HEK293T (cell line): ENCODE results near the gene PDE8A.

Experiments used
- CTCF ChIA-PET: fragments of 350-600 bp; formaldehyde crosslinking; extraction: SDS; loops from one replicate; lab custom pipeline; 2021; ENCODE audit warnings: antibody characterized with exemption, inconsistent platforms; lab: Yijun Ruan, JAX
- POLR2A ChIA-PET: fragments of 350-600 bp; formaldehyde crosslinking; extraction: SDS; loops from one replicate; lab custom pipeline; 2020; ENCODE audit warnings: antibody characterized with exemption, inconsistent platforms; lab: Yijun Ruan, JAX
- DNase-seq: peaks from one replicate; pipeline ENCODE4 v3.0.0; 2012; ENCODE audit warnings: mixed read lengths; ENCODE audit errors: extremely low spot score
- ARNT ChIP-seq: fragments of 450-650 bp; IDR thresholded peaks from 2 replicates; pipeline ENCODE4 v1.6.1; 2017; ENCODE audit warnings: mild to moderate bottlenecking
- BHLHE40 ChIP-seq: fragments of 450-650 bp; IDR thresholded peaks from 2 replicates; pipeline ENCODE4 v1.6.1; 2016; ENCODE audit warnings: mild to moderate bottlenecking, moderate library complexity, borderline replicate concordance
- CTBP1 ChIP-seq: fragments of 450-650 bp; IDR thresholded peaks from 2 replicates; pipeline ENCODE4 v1.6.1; 2016; ENCODE audit warnings: borderline replicate concordance
- ELF4 ChIP-seq: fragments of 450-650 bp; IDR thresholded peaks from 2 replicates; pipeline ENCODE4 v1.6.1; 2017; ENCODE audit warnings: antibody characterized with exemption
- FOXA1 ChIP-seq: fragments of 450-650 bp; IDR thresholded peaks from 2 replicates; pipeline ENCODE4 v1.6.1; 2016; ENCODE audit warnings: mild to moderate bottlenecking
- FOXK2 ChIP-seq: fragments of 450-650 bp; IDR thresholded peaks from 2 replicates; pipeline ENCODE4 v1.6.1; 2016; ENCODE audit warnings: mild to moderate bottlenecking
- FOXM1 ChIP-seq: fragments of 450-650 bp; IDR thresholded peaks from 2 replicates; pipeline ENCODE4 v1.6.1; 2017; ENCODE audit warnings: mild to moderate bottlenecking, borderline replicate concordance
- HDGF ChIP-seq: fragments of 450-650 bp; IDR thresholded peaks from 2 replicates; pipeline ENCODE4 v1.6.1; 2017; ENCODE audit warnings: antibody characterized with exemption, borderline replicate concordance
- L3MBTL2 ChIP-seq: fragments of 450-650 bp; conservative IDR thresholded peaks from 2 replicates; pipeline ENCODE4 v1.6.1; 2016; ENCODE audit warnings: mild to moderate bottlenecking
- LEF1 ChIP-seq: fragments of 450-650 bp; IDR thresholded peaks from 2 replicates; pipeline ENCODE4 v1.6.1; 2017; ENCODE audit warnings: mild to moderate bottlenecking, borderline replicate concordance
- NFRKB ChIP-seq: fragments of 450-650 bp; IDR thresholded peaks from 2 replicates; pipeline ENCODE4 v1.6.1; 2016; ENCODE audit warnings: mild to moderate bottlenecking, moderate library complexity
- PKNOX1 ChIP-seq: fragments of 450-650 bp; IDR thresholded peaks from 2 replicates; pipeline ENCODE4 v1.6.1; 2016
- SP1 ChIP-seq: fragments of 450-650 bp; IDR thresholded peaks from 2 replicates; pipeline ENCODE4 v1.6.1; 2017
- SUZ12 ChIP-seq: fragments of 450-650 bp; IDR thresholded peaks from 2 replicates; pipeline ENCODE4 v1.6.1; 2016; ENCODE audit warnings: mild to moderate bottlenecking
- TARDBP ChIP-seq: fragments of 450-650 bp; IDR thresholded peaks from 2 replicates; pipeline ENCODE4 v1.6.1; 2016
- ZNF384 ChIP-seq: fragments of 450-650 bp; IDR thresholded peaks from 2 replicates; pipeline ENCODE4 v1.6.1; 2016

PDE8A gene

DNA sequence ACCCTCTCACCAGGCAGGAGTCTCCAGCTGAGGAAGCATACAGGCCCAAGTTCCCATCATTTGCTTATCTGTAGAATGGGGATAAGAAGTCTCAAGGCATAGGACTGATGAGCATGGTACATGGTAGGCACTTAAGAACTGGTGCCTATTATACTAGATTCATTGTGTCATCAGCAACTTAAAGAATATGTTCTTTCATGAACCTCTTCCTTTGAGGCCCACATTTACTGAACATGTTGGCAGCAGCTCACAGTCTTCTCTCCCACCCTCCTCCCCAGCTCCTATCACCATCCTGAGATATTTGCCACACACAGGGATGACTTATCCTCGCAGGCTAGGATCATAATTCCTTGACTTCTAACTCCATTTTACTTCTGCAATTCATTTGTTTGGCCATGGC, 142.5 kb downstream of the PDE8A start:
- POLR2A ChIA-PET, result no interaction called here

DNA sequence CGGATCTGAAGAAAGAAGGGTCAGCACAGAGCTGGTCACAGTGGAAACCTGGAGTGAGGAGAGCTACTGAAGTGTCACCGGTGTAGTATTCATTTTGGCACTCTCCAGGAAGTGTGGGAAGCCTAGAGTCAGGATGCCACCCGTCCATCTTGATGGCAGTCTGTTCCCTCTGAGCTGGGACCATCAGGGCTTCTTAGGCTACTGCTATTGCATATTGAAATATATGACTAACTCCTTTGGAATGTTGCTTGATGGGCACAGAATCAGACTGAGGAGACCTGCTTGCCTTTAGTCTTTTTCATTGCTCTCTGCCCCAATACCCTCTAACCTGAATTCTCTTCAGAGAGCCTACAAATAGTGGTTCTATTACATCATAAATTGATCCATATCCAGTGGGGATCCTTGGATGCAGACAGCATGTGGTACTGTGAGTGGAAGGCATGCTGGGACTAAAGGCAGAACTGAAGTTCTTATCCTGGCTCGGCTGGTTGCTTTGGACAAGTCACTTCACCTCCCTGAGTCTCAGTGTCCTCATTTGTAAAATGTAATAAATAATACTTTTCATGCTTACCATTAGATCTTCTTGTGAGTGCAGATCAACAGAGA, 143.5 kb downstream of the PDE8A start:
- CTCF ChIA-PET, result no interaction called here
- no peak for TF ChIP-seq SUZ12
- TF ChIP-seq HDGF, result no peak
- no peak for TF ChIP-seq BHLHE40
- TF ChIP-seq FOXA1, result no peak
- no peak for TF ChIP-seq NFRKB
- no peak for TF ChIP-seq L3MBTL2
- TF ChIP-seq ZNF384, result no peak
- no peak for TF ChIP-seq ARNT
- no peak for TF ChIP-seq CTBP1
- no peak for TF ChIP-seq SP1
- no peak for TF ChIP-seq LEF1
- no peak for TF ChIP-seq TARDBP
- TF ChIP-seq FOXK2, result no peak
- TF ChIP-seq FOXM1, result no peak
- TF ChIP-seq ELF4, result no peak
- no peak for TF ChIP-seq PKNOX1
- DNase-seq, result no peak
- POLR2A ChIA-PET, result no interaction called here

More for the DNA sequence above, 142.5 kb downstream of the PDE8A start:
- TF ChIP-seq FOXK2, result no peak
- CTCF ChIA-PET, result no interaction called here
- no peak for DNase-seq

- TF ChIP-seq L3MBTL2 (no peak), BHLHE40 (no peak), SP1 (no peak), NFRKB (no peak), TARDBP (no peak), PKNOX1 (no peak), LEF1 (no peak), ZNF384 (no peak), CTBP1 (no peak), SUZ12 (no peak), ARNT (no peak), FOXK2 (no peak), ELF4 (no peak)
- CTCF ChIA-PET, result no interaction called here
- POLR2A ChIA-PET, result no interaction called here
- no peak for DNase-seq
Observed at GRCh38 chr15:85128621-85129020, 147.0 kb downstream of the PDE8A start.

DNA sequence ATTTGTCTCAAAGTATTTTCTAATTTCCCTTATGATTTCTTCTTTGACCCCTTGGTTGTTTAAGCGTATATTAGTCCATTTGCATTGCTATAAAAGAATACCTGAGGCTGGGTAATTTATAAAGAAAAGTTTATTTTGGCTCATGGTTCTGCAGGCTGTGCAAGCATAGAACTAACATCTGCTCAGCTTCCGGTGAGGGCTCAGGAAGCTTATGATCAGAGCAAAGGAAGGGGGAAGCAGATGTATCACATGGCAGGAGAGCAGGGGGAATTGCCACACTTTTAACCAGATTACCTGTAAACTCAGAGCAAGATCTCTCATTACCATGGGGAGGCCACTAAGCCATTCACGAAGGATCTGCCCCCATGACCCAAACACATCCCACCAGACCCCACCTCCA, 148.2 kb downstream of the PDE8A start:
- ChIA-PET POLR2A (no interaction called here), CTCF (no interaction called here)
- DNase-seq, result no peak
- TF ChIP-seq FOXA1 (no peak), FOXK2 (no peak), TARDBP (no peak), SUZ12 (no peak), CTBP1 (no peak), BHLHE40 (no peak), ELF4 (no peak), HDGF (no peak), NFRKB (no peak), LEF1 (no peak), SP1 (no peak), ZNF384 (no peak), FOXM1 (no peak)

- no peak for TF ChIP-seq SP1
- CTCF ChIA-PET, result no interaction called here
- POLR2A ChIA-PET, result no interaction called here
- DNase-seq, result no peak
Observed at GRCh38 chr15:85131915-85132314, 150.3 kb downstream of the PDE8A start.

- TF ChIP-seq BHLHE40 (no peak), SP1 (no peak), ARNT (no peak), HDGF (no peak), TARDBP (no peak), FOXM1 (no peak), CTBP1 (no peak), FOXK2 (no peak)
- ChIA-PET POLR2A (no interaction called here), CTCF (no interaction called here)
- DNase-seq, result no peak
Observed at GRCh38 chr15:85133709-85134108, 152.1 kb downstream of the PDE8A start.

- ChIA-PET POLR2A (no interaction called here), CTCF (no interaction called here)
- TF ChIP-seq BHLHE40 (no peak), FOXM1 (no peak), CTBP1 (no peak), ARNT (no peak), LEF1 (no peak), TARDBP (no peak), PKNOX1 (no peak), FOXK2 (no peak)
- DNase-seq, result no peak
Observed at GRCh38 chr15:85137489-85138168, 156.0 kb downstream of the PDE8A start.
